H9 (cell line): ENCODE measurements around the gene NKX2-2. TPM values are rescaled to one million over a fixed set of nuclear protein-coding genes. Genes with fewer than 3 reads are reported as not detected.

Source experiments
- DNase-seq: peaks from one replicate; pipeline ENCODE4 v3.0.0-alpha.2; 2017
- H2AFZ ChIP-seq: one replicate; pipeline ENCODE4 v1.6.1; 2013; ENCODE audit warnings: mild to moderate bottlenecking, low read length, control low read depth, moderate library complexity
- H2AK5ac ChIP-seq: 2 replicates; pipeline ENCODE4 v1.6.1; 2013; ENCODE audit warnings: low read length, control low read depth, mixed read lengths; ENCODE audit not compliant: insufficient read length
- H2BK120ac ChIP-seq: one replicate; pipeline ENCODE4 v1.6.1; 2013; ENCODE audit warnings: low read depth, mild to moderate bottlenecking, low read length, control low read depth, inconsistent platforms; ENCODE audit not compliant: poor library complexity, severe bottlenecking
- H2BK12ac ChIP-seq: 2 replicates; pipeline ENCODE4 v1.6.1; 2013; ENCODE audit warnings: low read length, control low read depth, mixed read lengths, low read depth; ENCODE audit not compliant: insufficient read length
- H2BK15ac ChIP-seq: 2 replicates; pipeline ENCODE4 v1.6.1; 2013; ENCODE audit warnings: low read depth, low read length, control low read depth
- H2BK20ac ChIP-seq: one replicate; pipeline ENCODE4 v1.6.1; 2013; ENCODE audit warnings: low read depth, mild to moderate bottlenecking, low read length, control low read depth, inconsistent platforms; ENCODE audit not compliant: poor library complexity, severe bottlenecking
- H2BK5ac ChIP-seq: 2 replicates; pipeline ENCODE4 v1.6.1; 2013; ENCODE audit warnings: low read length, control low read depth, mixed read lengths; ENCODE audit not compliant: insufficient read length
- H3K14ac ChIP-seq: 2 replicates; pipeline ENCODE4 v1.6.1; 2013; ENCODE audit warnings: low read length, control low read depth; ENCODE audit not compliant: insufficient read depth
- H3K18ac ChIP-seq: 2 replicates; pipeline ENCODE4 v1.6.1; 2013; ENCODE audit warnings: low read depth, mild to moderate bottlenecking, mixed read lengths, low read length, control low read depth; ENCODE audit not compliant: insufficient read length
- H3K23ac ChIP-seq: 2 replicates; pipeline ENCODE4 v1.6.1; 2013; ENCODE audit warnings: low read length, control low read depth, mixed read lengths, low read depth; ENCODE audit not compliant: insufficient read length
- H3K23me2 ChIP-seq: 2 replicates; pipeline ENCODE4 v1.6.1; 2013; ENCODE audit warnings: low read depth, mild to moderate bottlenecking, mixed read lengths, low read length, control low read depth; ENCODE audit not compliant: insufficient read length, poor library complexity, severe bottlenecking
- H3K27ac ChIP-seq: 2 replicates; pipeline ENCODE4 v1.5.1; 2013; ENCODE audit warnings: low read length, control low read depth, mixed read lengths, low read depth; ENCODE audit not compliant: insufficient read length
- H3K27me3 ChIP-seq: 2 replicates; pipeline ENCODE4 v1.6.1; 2013; ENCODE audit warnings: low read length, control low read depth, inconsistent platforms; ENCODE audit not compliant: insufficient read depth
- H3K4ac ChIP-seq: 2 replicates; pipeline ENCODE4 v1.6.1; 2013; ENCODE audit warnings: low read depth, mild to moderate bottlenecking, control low read depth, inconsistent platforms, low read length, moderate library complexity
- H3K4me1 ChIP-seq: 2 replicates; pipeline ENCODE4 v1.6.1; 2013; ENCODE audit warnings: low read length, control low read depth, inconsistent platforms; ENCODE audit not compliant: insufficient read depth
- H3K4me2 ChIP-seq: 2 replicates; pipeline ENCODE4 v1.6.1; 2013; ENCODE audit warnings: low read length, control low read depth, mixed read lengths; ENCODE audit not compliant: insufficient read length, insufficient read depth
- H3K56ac ChIP-seq: 2 replicates; pipeline ENCODE4 v1.6.1; 2013; ENCODE audit warnings: low read depth, mild to moderate bottlenecking, mixed read lengths, low read length, control low read depth; ENCODE audit not compliant: insufficient read length
- H3K79me1 ChIP-seq: 2 replicates; pipeline ENCODE4 v1.6.1; 2013; ENCODE audit warnings: low read depth, mild to moderate bottlenecking, moderate library complexity, low read length, control low read depth, inconsistent platforms; ENCODE audit not compliant: insufficient read depth, poor library complexity, severe bottlenecking
- H3K79me2 ChIP-seq: 2 replicates; pipeline ENCODE4 v1.6.1; 2013; ENCODE audit warnings: low read length, control low read depth, inconsistent platforms; ENCODE audit not compliant: insufficient read depth
- H3K9ac ChIP-seq: 2 replicates; pipeline ENCODE4 v1.6.1; 2013; ENCODE audit warnings: low read length, control low read depth, mixed read lengths; ENCODE audit not compliant: insufficient read length; ENCODE audit errors: extremely low read depth
- H3K9me3 ChIP-seq: one replicate; pipeline ENCODE4 v1.6.1; 2013; ENCODE audit warnings: low read depth, low read length, inconsistent platforms; ENCODE audit not compliant: control insufficient read depth
- H3T11ph ChIP-seq: one replicate; pipeline ENCODE4 v1.6.1; 2013; ENCODE audit warnings: mild to moderate bottlenecking, low read length, control low read depth, inconsistent platforms
- H4K20me1 ChIP-seq: one replicate; pipeline ENCODE4 v1.6.1; 2013; ENCODE audit not compliant: control insufficient read depth, insufficient read length, insufficient read depth
- H4K5ac ChIP-seq: 2 replicates; pipeline ENCODE4 v1.6.1; 2013; ENCODE audit warnings: low read depth, mild to moderate bottlenecking, mixed read lengths, low read length, control low read depth; ENCODE audit not compliant: insufficient read length
- H4K8ac ChIP-seq: replicated peaks from 2 replicates; pipeline ENCODE4 v1.6.1; 2013; ENCODE audit warnings: low read length, control low read depth, mixed read lengths, low read depth; ENCODE audit not compliant: insufficient read length
- H4K91ac ChIP-seq: 2 replicates; pipeline ENCODE4 v1.6.1; 2013; ENCODE audit warnings: low read depth, mild to moderate bottlenecking, moderate library complexity, mixed read lengths, low read length, control low read depth; ENCODE audit not compliant: insufficient read length
- H3K27ac Mint-ChIP-seq, 3 experiments: 2 replicates in 2 of 3; 3 replicates in 1 of 3; pipeline ENCODE4 v1.8.0; 2020 to 2021; ENCODE audit warnings: mixed read lengths in 3 of 3, mild to moderate bottlenecking in 1 of 3, moderate library complexity in 1 of 3
- H3K27me3 Mint-ChIP-seq: 2 replicates; pipeline ENCODE4 v1.8.0; 2021; ENCODE audit warnings: low read depth, mild to moderate bottlenecking, moderate library complexity, mixed read lengths
- H3K36me3 Mint-ChIP-seq, 3 experiments: 2 replicates in 2 of 3; 3 replicates in 1 of 3; pipeline ENCODE4 v1.8.0; 2020 to 2021; ENCODE audit warnings: low read depth in 3 of 3, mixed read lengths in 3 of 3; ENCODE audit not compliant: insufficient read depth in 1 of 3
- H3K4me1 Mint-ChIP-seq, 2 experiments: 2 replicates each; pipeline ENCODE4 v1.8.0; 2020; ENCODE audit warnings: mixed read lengths in 2 of 2
- H3K4me3 Mint-ChIP-seq, 2 experiments: 2 replicates in 1 of 2; 3 replicates in 1 of 2; pipeline ENCODE4 v1.8.0; 2020 to 2021; ENCODE audit warnings: mild to moderate bottlenecking in 2 of 2, mixed read lengths in 2 of 2, moderate library complexity in 1 of 2
- H3K9me3 Mint-ChIP-seq, 2 experiments: 2 replicates in 1 of 2; 3 replicates in 1 of 2; pipeline ENCODE4 v1.8.0; 2020; ENCODE audit warnings: mild to moderate bottlenecking in 2 of 2, mixed read lengths in 2 of 2, moderate library complexity in 1 of 2
- CTCF ChIP-seq: fragments of 200-600 bp; sonication (generic); conservative IDR thresholded peaks from 3 replicates; pipeline ENCODE4 v1.8.0; 2021; ENCODE audit warnings: antibody characterized with exemption, mild to moderate bottlenecking
- WGBS: extraction: QIAGEN DNeasy Blood & Tissue Kit; methylation state at CpG from one replicate; pipeline ENCODE4 v1.1.7; 2013; ENCODE audit warnings: missing lambda C conversion rate, low lambda C conversion rate, mixed read lengths; ENCODE audit not compliant: insufficient read length; ENCODE audit errors: extremely low coverage; 5-methylcytosine and 5-hydroxymethylcytosine counted together
- total RNA-seq: library from RNA; stranded (reverse); gene quantifications from 2 replicates; pipeline ENCODE4 v1.2.1, GENCODE V29; 2021

The NKX2-2 gene
- total RNA-seq, 1 experiment from 2014 or later, result not detected

- no peak overlapping the region for H3K14ac ChIP-seq
Observed at GRCh38 chr20:21523895-21524294, 10.0 kb upstream of the NKX2-2 start.

More at GRCh38 chr20:21523895-21524294, 10.0 kb upstream of the NKX2-2 start:
- Histone ChIP-seq H2BK12ac (no peak overlapping the region), H3K9ac (no peak overlapping the region), H3K27ac (no peak overlapping the region), H2BK20ac (no peak overlapping the region), H3T11ph (no peak overlapping the region), H4K91ac (no peak overlapping the region), H4K8ac (no peak overlapping the region), H4K20me1 (no peaks in the 10 kb centered on the region), H2BK120ac (no peak overlapping the region), H4K5ac (no peak overlapping the region), H3K4me1 (peaks cover 3% of the 10 kb centered on the region; the same call in 1 of the 2 replicates), H3K4ac (no peak overlapping the region), H3K79me1 (no peaks in the 10 kb centered on the region), H3K9me3 (no peaks in the 10 kb centered on the region), H3K56ac (no peak overlapping the region), H2BK5ac (no peak overlapping the region), H3K27me3 (peaks cover 71% of the 10 kb centered on the region), H3K23ac (no peak overlapping the region), H3K79me2 (no peaks in the 10 kb centered on the region), H3K23me2 (peaks cover 18% of the 10 kb centered on the region), H3K4me2 (no peak overlapping the region), H2AK5ac (no peak overlapping the region), H2BK15ac (no peak overlapping the region), H2AFZ (no peak overlapping the region), H3K18ac (no peak overlapping the region)
- H3K4me1 Mint-ChIP-seq, result peaks cover 26 to 38% of the 10 kb centered on the region in 2 experiments
- no peaks in the 10 kb centered on the region; a peak in 1 of 7 replicates for H3K36me3 Mint-ChIP-seq
- H3K9me3 Mint-ChIP-seq, result peaks cover 0 to 6% of the 10 kb centered on the region in 2 experiments; a peak in 3 of 5 replicates
- no peak for DNase-seq
- peaks cover 96% of the 10 kb centered on the region for H3K27me3 Mint-ChIP-seq
- H3K4me3 Mint-ChIP-seq, result peak overlapping the region in 1 of 2 experiments; percentile 79; a peak in 1 of 5 replicates
- no peak for TF ChIP-seq CTCF
- no CpG with 5 or more reads among the region's 2 CpGs for WGBS
- H3K27ac Mint-ChIP-seq, result no peak overlapping the region
